Endothelial cell of umbilical vein (primary cell): ENCODE results near the gene COX10. TPM values are rescaled to one million over a fixed set of nuclear protein-coding genes. Genes with fewer than 3 reads are reported as not detected.

Experiments
- BruUV-seq: library from RNA; stranded (reverse); fragments of 400-500 nt; replicated peaks from 2 replicates; lab custom pipeline; 2021; lab: Mats Ljungman, UMichigan
- CTCF ChIA-PET: fragments of 300-600, 350-600 bp; sonication (Branson Sonifier 250); formaldehyde crosslinking; loops from one replicate; lab custom pipeline; 2021; ENCODE audit warnings: antibody characterized with exemption, inconsistent platforms; lab: Charles Lee
- POLR2A ChIA-PET: fragments of 300-600, 350-600 bp; sonication (Branson Sonifier 250); formaldehyde crosslinking; loops from one replicate; lab custom pipeline; 2021; ENCODE audit warnings: antibody characterized with exemption, inconsistent platforms; lab: Charles Lee
- DNase-seq: peaks from one replicate; pipeline ENCODE4 v3.0.0-alpha.2; 2011; ENCODE audit warnings: low read depth, low spot score
- FAIRE-seq: peaks from 2 replicates; lab custom pipeline; 2011; peaks lifted over from hg19 to GRCh38; lab: Jason Lieb, UNC
- H2AFZ ChIP-seq: 2 replicates; pipeline ENCODE4 v1.6.0; 2012; ENCODE audit warnings: low read depth, low read length, control low read depth, inconsistent platforms
- H3K27ac ChIP-seq: 2 replicates; pipeline ENCODE4 v1.5.1; 2011; ENCODE audit warnings: low read depth, mild to moderate bottlenecking, control low read depth, low read length, moderate library complexity; ENCODE audit not compliant: insufficient read depth
- H3K27me3 ChIP-seq, 2 experiments: 2 replicates each; pipeline versions ENCODE4 v1.6.0 to v1.6.1; 2011; ENCODE audit warnings: low read length in 2 of 2, mixed read lengths in 1 of 2; ENCODE audit not compliant: control insufficient read depth in 2 of 2, insufficient read depth in 2 of 2
- H3K36me3 ChIP-seq, 2 experiments: 2 replicates in 1 of 2; 3 replicates in 1 of 2; pipeline ENCODE4 v1.5.1; 2011; ENCODE audit warnings: low read length in 2 of 2, mild to moderate bottlenecking in 1 of 2, moderate library complexity in 1 of 2; ENCODE audit not compliant: control insufficient read depth in 2 of 2, insufficient read depth in 2 of 2; ENCODE audit errors: extremely low read depth in 1 of 2
- H3K4me1 ChIP-seq: 3 replicates; pipeline ENCODE4 v1.5.1; 2011; ENCODE audit warnings: mild to moderate bottlenecking, low read length; ENCODE audit not compliant: control insufficient read depth, insufficient read depth; ENCODE audit errors: extremely low read depth
- H3K4me2 ChIP-seq: 2 replicates; pipeline ENCODE4 v1.6.1; 2011; ENCODE audit warnings: low read length, control low read depth, mixed read lengths; ENCODE audit not compliant: insufficient read depth
- H3K4me3 ChIP-seq, 3 experiments: fragments of 200-600 bp in 1 of 3; sonication (generic), shearing (Covaris generic) in 1 of 3; replicated peaks in 1 of 3; 2 replicates each; pipeline ENCODE4 v1.5.1; 2011 to 2016; ENCODE audit warnings: control low read depth in 3 of 3, low read length in 3 of 3, mild to moderate bottlenecking in 2 of 3, inconsistent platforms in 1 of 3, low read depth in 1 of 3, moderate library complexity in 1 of 3; ENCODE audit not compliant: insufficient read depth in 1 of 3
- H3K79me2 ChIP-seq: 2 replicates; pipeline ENCODE4 v1.6.0; 2012; ENCODE audit warnings: low read length, inconsistent platforms; ENCODE audit not compliant: control insufficient read depth, insufficient read depth
- H3K9ac ChIP-seq: replicated peaks from 2 replicates; pipeline ENCODE3; 2011; ENCODE audit warnings: low read length, control low read depth; ENCODE audit not compliant: insufficient read depth; ENCODE audit errors: extremely low read depth
- H3K9me1 ChIP-seq: replicated peaks from 3 replicates; pipeline ENCODE4 v1.6.0; 2011; ENCODE audit warnings: mild to moderate bottlenecking, low read length; ENCODE audit not compliant: control insufficient read depth, insufficient read depth; ENCODE audit errors: extremely low read depth
- H3K9me3 ChIP-seq: replicated peaks from 2 replicates; pipeline ENCODE4 v1.5.1; 2012; ENCODE audit warnings: low read length, inconsistent platforms; ENCODE audit not compliant: control insufficient read depth, insufficient read depth
- H4K20me1 ChIP-seq: replicated peaks from 2 replicates; pipeline ENCODE3; 2011; ENCODE audit warnings: mild to moderate bottlenecking, low read length; ENCODE audit not compliant: control insufficient read depth, insufficient read depth; ENCODE audit errors: extremely low read depth
- CTCF ChIP-seq, 2 donors: IDR thresholded peaks; 1 replicate in 1 of 2; 2 replicates in 1 of 2; pipeline ENCODE4 v1.5.1; 2011; ENCODE audit warnings: low read length in 2 of 2, mild to moderate bottlenecking in 2 of 2, moderate library complexity in 2 of 2, control low read depth in 1 of 2, inconsistent platforms in 1 of 2, low read depth in 1 of 2; ENCODE audit not compliant: insufficient read depth in 1 of 2; ENCODE audit errors: extremely low read depth in 1 of 2
- FOS ChIP-seq: IDR thresholded peaks from 2 replicates; pipeline ENCODE4 v1.6.1; 2011; ENCODE audit warnings: mild to moderate bottlenecking, low read length, moderate library complexity, borderline replicate concordance; ENCODE audit not compliant: insufficient read depth
- GATA2 ChIP-seq: IDR thresholded peaks from 2 replicates; pipeline ENCODE4 v1.7.0; 2011; ENCODE audit warnings: low read depth, mild to moderate bottlenecking, moderate library complexity, mixed read lengths, low read length; ENCODE audit not compliant: insufficient read length, insufficient read depth
- JUN ChIP-seq: IDR thresholded peaks from 2 replicates; pipeline ENCODE4 v1.6.1; 2011; ENCODE audit warnings: borderline replicate concordance, low read depth; ENCODE audit not compliant: insufficient read length, insufficient read depth
- POLR2A ChIP-seq: IDR thresholded peaks from 2 replicates; pipeline ENCODE4 v1.6.1; 2012; ENCODE audit warnings: low read depth, mild to moderate bottlenecking, control low read depth, low read length
- dilution Hi-C: fragments of 300-500 bp; cut with MboI; formaldehyde crosslinking; loops from one replicate; pipeline ENCODE4 v1.15.0; 2019; ENCODE audit warnings: low sequenced_read_pairs; ENCODE audit not compliant: extremely low pct_ligation_motif_present
- intact Hi-C: fragments of 100-400 bp; cut with micrococcal nuclease; formaldehyde crosslinking; loops from one replicate; pipeline ENCODE4 v1.10.0; 2022
- polyA plus RNA-seq, 4 experiments: library from polyadenylated mRNA; depleted of rRNA in 3 of 4; stranded (reverse) in 3 of 4; unstranded in 1 of 4; fragments of >200 nt; gene quantifications; 2 replicates each; pipeline versions ENCODE4 v1.2.1 to v1.2.3, GENCODE V29; 2011 to 2012; ENCODE audit warnings: missing spikeins in 1 of 4
- total RNA-seq: library from RNA; stranded (reverse); gene quantifications from 2 replicates; pipeline ENCODE4 v1.2.3, GENCODE V29; 2021

Gene COX10
- total and polyA plus RNA-seq, 2 donors (not counting 3 experiments of a cell fraction or from before 2014, with no cell fraction given): 9.8 to 12.1 TPM

DNA sequence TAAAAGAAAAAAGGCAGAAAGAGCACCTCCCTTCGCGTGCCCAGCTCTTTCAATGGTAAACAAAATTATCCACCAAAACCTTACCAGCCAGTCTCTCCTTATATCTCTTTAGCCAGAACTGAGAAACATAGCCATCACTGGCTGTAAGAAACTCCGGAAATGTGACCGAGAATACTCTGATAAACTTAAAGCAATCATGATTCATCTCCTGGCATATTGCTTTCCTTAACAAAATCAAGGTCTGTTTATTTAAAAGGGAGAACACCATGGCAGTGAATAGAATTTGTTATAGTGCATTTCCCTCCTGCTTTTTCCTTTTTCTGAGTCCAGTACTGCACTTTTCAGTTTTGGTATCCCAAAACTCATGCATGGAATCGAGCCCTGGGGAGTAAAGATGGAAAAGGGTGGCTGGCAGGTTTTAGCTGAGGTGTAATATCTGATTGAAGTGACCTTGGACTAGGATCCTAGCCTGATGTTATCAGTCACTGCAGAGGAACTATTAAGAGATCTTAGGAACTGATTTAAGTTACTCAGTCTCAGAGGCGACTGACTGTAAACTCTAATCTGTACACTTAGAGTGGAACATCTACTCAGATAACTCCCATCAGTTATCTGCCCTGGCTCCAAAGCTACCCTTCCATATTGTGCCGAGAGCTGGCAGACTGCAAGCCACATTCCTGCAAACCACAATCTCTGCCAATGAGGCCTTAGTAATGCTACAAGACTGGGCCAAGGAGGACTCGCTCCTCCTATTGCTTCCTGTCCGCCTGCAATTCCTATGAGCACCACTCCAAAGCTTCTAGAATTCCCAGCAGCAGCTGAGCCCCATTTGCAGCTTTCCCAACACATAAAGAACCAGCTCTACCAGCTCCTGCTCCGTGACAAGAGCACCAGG lies 7.4 kb upstream of the COX10 start:
- ChIA-PET CTCF (interaction anchor here (0.7 to 2.3 kb wide), 6 partner anchors 9 to 241 kb away, joined by 3 to 5 read pairs (median 4); partner anchors contain the start of gene HS3ST3B1), POLR2A (no interaction called here)
- BruUV-seq: no TSS peak
- DNase-seq (peak; percentile 69), FAIRE-seq (peak; percentile 91)
- intact Hi-C loops: loop anchor here (2.0 to 10.0 kb wide), 3 partner anchors 241 to 1530 kb away; no protein-coding TSS in a partner anchor
- Histone ChIP-seq H3K9me1 (no peaks in the 10 kb centered on the region), H3K9ac (no peak overlapping the region), H3K79me2 (peaks cover 2% of the 10 kb centered on the region), H3K4me3 (peak overlapping the region in 1 of 3 experiments; percentile 36), H3K36me3 (no peaks in the 10 kb centered on the region), H3K27me3 (no peaks in the 10 kb centered on the region), H3K27ac (peak overlapping the region; percentile 61), H3K4me2 (peak overlapping the region; percentile 73), H3K4me1 (peaks cover 24% of the 10 kb centered on the region), H3K9me3 (no peaks in the 10 kb centered on the region), H4K20me1 (no peaks in the 10 kb centered on the region), H2AFZ (peak overlapping the region; percentile 7)
- peak; percentile 3 for TF ChIP-seq JUN
- TF ChIP-seq POLR2A: no peak
- peak; percentile 84 for TF ChIP-seq GATA2
- TF ChIP-seq FOS: peak; percentile 55
- no peak for TF ChIP-seq CTCF (IDR thresholded peaks at IDR 0.05; ENCODE audit: extremely low read depth in 1 of 2, insufficient read depth in 1 of 2, low read depth in 1 of 2, low read length in 2 of 2)
- dilution Hi-C loops: no loop called here
